HG03196 (cell line): ENCODE measurements around the gene CDC25A.
"Not testable (repeated sequence)": the region's sequence is repeated elsewhere in the genome, so short reads cannot be mapped to it uniquely, and the experiment has no call there.

Source experiments
- ATAC-seq: cut with Tn5 transposase; IDR thresholded peaks from one replicate; pipeline ENCODE4 v1.9.1; 2021; ENCODE audit not compliant: unreplicated experiment

The CDC25A gene

DNA sequence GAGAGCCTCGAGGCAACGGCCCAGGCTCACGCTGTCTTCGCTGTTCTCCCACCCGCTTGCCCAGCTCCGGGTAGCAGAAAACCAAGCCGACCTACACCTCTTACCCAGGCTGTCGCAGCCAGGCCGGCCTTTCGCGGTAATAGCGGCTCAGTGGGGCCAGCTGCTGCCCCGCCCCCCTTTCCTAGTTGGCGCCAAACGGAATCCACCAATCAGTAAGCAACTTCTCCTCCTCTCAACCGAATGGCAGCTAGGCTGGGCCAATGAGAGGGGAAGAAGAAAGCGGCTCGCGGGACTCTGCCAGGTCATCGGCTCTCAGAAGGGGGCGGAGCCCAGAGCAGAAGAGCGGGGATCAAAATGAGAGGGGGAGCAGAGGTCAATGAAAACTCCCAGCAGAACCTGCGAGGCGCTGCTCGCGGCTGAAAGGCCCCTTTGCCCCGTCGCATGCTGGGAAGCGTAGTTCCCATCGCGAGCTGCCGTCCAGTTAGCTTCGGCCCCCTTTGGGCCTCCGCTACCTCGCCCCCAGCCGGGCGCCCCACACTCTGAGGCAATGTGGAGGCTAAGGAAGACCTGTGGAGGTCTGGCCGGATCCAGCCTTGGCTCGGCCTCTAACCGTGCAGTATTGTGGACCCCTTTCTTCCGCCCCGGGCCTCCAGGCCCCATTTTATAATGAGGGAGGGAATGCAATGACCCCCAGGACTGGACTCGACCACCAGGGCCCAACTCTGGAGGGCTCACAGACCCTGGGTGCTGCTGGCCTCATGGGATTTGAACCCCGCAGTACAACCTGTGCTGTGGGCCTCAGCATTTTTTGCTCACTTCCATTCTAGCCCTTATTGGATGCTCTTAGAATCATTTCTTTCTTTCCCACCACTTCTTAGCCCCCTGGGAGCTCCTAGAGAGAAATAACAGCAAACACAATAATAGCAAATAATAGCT is at the start of gene CDC25A:
Gene CDC25A, minus strand, starts transcription at position 152 of the 936 bp plus-strand sequence. CDS start 470 bp downstream, outside the sequence.
- ATAC-seq = peak; percentile 88

DNA sequence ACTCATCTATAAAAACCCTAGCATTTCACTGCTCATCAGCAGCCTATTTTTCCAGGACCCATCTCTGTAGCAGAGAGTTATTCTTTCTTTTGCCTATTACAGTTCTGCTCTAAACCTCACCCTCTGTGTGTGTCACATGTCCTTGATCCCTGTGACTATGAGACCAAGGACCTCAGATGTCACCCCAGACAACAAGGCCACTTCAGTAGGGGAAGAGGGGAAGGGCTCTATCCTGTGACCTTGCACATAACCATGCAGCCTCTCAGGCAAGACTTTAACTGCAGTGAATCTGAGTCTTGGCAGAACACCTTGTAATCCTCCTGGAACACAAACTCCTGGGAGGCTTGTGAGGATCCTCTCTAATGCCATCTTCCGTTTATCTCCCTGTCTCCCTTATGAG is 48.3 kb upstream of the CDC25A start:
- ATAC-seq = no peak

DNA sequence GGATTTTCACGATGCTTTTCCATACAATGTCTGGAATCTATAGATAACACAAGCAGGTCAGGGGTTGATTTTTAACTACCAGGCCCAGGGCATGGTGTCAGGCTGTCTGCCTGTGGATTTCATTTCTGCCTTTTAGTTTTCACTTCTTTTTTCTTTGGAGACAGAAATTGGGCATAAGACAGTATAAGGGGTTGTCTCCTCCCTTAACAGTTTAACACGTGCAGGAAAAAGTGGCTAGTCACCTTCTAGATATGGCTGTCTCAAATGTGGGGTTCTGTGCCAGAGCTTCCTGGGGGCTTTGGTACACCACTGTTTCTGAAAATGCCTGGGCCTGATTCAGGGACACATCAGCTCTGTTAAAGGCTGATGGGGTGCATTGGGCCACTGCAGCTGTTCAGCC is 45.3 kb upstream of the CDC25A start:
- ATAC-seq = no peak

DNA sequence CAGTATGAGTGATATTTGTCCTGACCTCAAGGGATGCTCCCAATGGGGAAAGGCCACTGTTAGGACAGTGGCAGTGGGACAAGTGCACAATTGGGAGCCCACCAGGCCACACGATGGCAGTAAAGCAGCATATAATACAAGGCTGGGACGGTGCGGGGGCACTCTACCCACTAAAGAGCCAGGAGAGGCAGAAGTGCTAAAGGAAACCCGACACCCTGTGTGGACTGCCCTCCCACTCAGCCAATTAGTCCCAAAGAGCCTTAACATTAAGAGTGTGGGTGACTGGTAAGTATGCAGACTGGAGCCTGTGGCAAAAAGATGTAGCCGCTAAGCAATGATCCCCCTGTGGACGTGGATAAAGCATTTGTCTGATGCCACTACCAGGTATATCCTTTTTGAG is 44.5 kb upstream of the CDC25A start:
- peak; percentile 60 for ATAC-seq

GRCh38 chr3:48232232-48232631 is 44.0 kb upstream of the CDC25A start:
- no peak for ATAC-seq

- no peak for ATAC-seq
Measured at GRCh38 chr3:48226939-48227338, 38.7 kb upstream of the CDC25A start.

DNA sequence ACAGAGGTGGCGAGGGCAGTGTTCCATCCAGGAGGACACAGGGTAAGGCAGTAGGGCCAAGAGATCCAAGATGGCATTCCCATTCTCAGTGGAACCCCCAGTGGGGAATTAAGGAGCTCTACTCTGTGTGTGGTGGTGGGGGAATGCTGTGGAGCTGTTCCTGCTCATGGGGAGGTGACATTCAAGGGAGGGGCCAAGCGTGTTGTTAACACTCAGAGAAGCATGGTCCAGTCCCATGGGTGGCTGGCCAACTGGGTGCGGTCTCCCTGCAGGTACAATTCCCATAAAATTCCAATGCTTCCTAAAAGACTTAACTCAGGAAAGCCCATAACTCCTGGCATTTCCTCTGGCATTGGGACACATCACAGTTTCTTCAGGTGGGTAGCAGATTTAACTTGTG is 37.4 kb upstream of the CDC25A start:
- ATAC-seq = no peak

- no peak for ATAC-seq
Measured at GRCh38 chr3:48222616-48223513, 34.6 kb upstream of the CDC25A start, which contains the start of gene CAMP. CAMP (plus strand) TSS chr3:48223495; CDS start chr3:48223512, 17 bp downstream.

DNA sequence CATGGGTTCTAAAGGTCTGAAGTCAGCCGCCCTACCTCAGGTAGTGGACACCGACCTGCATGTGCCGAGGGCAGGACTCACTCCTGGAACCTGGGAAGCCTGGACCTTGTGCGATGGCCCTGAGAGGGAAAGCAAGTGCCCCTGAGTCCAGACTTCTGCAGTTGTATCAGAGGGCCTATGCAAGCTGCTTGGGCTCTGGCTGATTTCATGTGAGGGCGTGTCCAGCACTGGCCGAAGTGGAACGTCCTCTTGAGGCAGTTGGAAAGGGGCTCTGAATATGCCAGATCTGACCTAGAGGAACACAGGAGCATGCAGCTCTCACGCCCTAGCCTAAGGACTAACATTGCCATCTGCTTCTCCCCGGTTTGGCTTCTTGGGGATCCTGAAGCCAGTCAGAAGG is 32.5 kb upstream of the CDC25A start:
- ATAC-seq = no peak

- no peak for ATAC-seq
Measured at GRCh38 chr3:48219543-48219942, 31.3 kb upstream of the CDC25A start.

DNA sequence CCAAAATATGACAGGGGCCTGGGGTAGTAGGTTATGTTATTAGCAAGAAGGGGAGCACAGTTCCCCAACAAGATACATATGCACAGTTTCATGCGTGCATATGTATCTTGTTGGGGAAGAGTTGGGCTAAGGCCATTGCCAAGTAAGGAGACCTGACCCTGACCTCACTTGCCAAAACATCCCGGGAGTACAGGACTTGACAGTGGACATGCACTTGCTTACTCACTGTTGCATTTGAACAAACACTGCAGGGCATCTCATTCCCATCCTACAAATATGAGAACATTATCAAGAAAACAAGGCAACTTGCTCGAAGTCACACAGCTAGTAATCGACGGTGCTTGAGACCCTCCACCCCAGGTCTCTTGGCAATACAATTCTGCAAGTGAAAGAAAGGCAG is 30.3 kb upstream of the CDC25A start:
- ATAC-seq = no peak

DNA sequence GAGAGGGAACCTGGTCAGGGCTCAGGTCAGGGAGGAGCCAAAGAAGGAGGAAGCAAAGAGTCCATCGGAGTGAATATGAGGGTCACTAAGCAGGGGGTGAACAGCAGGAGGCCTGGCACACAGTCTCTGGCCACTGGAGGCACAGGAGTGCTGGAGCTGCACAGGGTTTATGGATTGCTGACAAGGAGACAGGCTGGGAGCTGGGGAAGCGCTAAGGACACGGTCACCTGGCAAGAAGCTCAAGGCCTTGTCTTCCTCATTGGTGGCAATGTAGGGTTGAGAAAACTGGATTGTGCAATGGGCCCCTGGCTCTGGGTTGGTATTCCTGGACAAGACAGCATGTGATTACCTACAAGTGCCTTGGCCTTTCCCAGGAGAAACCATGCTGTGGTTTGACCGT is 29.2 kb upstream of the CDC25A start:
- no peak for ATAC-seq

GRCh38 chr3:48215876-48216275 is 27.7 kb upstream of the CDC25A start:
- ATAC-seq = no peak

DNA sequence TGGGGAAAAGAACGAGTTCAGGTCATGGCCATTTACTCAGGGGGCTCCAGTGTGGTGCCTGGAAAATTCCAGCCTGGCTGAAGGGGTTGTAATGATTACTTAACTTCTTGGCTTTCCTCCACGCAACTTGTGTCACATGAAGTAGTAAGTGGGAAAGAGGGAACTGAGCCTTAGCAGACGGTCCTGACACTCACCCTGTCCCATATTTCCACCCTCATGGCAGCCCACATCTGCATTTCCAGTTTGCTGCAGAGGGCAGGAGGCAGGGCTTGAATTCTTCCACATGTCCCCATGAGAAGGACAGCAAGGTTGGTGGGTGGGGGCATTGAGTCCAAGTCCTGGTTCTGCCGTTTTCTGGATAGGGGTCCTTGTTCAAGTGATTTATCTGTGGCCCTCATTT is 27.2 kb upstream of the CDC25A start:
- no peak for ATAC-seq

GRCh38 chr3:48215019-48215418 is 26.8 kb upstream of the CDC25A start:
- ATAC-seq = no peak

GRCh38 chr3:48214225-48214624 is 26.0 kb upstream of the CDC25A start:
- ATAC-seq = no peak

- not testable (repeated sequence) for ATAC-seq
Measured at GRCh38 chr3:48211776-48212175, 23.6 kb upstream of the CDC25A start.

- not testable (repeated sequence) for ATAC-seq
Measured at GRCh38 chr3:48210534-48210933, 22.3 kb upstream of the CDC25A start.

DNA sequence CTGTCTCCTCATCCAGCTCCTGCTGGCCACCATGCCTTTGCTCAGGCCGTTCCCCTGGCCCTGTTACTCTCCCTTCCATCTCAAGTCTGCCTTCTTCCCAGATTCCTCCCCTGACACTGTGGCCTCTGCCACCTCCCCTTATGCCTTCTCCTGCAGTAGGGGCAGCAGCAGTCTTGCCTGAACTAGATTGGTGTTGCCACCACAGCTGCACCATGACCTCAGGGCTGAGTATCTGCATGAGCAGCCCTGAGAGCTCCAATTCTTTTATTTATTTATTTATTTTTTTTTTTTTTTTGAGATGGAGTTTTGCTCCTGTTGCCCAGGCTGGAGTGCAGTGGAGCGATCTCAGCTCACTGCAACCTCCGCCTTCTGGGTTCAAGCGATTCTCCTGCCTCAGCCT is 21.2 kb upstream of the CDC25A start:
- ATAC-seq = no peak

DNA sequence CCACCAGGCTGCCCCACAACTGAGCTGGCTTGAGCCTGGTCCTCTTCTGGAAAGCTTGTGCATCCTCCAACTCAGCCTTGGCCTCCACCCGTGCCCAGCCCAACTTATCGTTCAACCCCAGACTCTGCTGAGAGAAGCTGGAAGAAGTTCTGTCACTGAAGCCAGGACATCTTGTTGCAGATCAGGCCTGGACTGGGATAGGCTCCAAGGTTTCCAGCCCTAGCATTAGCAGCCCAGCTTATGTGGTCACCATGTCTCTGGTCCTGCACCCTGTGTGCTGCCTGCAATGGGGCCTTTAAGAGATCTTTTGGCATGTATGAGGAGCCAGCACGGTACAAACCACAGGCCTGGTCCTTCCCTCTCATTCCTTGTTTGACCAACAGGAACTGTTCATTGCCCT is 19.9 kb upstream of the CDC25A start:
- ATAC-seq = no peak

- no peak for ATAC-seq
Measured at GRCh38 chr3:48202632-48203031, 14.4 kb upstream of the CDC25A start.

DNA sequence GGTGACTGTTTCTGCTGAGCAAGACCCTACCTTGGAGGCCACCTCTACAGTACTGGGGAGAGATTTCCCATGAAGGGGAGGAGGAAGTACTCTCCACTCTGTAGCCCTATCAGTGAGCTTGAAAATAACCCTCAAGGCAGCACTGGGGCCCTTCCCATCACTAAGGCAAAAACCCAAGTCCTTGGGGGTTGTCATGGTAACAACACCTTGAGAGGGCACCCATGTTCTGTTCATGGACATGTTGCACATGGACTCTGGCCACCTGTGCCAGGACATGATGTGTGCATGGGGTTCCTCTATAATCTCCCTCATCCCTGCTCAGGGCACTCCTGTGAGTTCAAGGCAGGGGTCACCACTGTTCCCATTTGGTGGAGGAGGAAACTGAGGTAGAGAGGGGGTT is 10.9 kb upstream of the CDC25A start:
- no peak for ATAC-seq
